GM10266 (cell line): ENCODE data around the gene MPP1.

Experiments
- DNase-seq: peaks from one replicate; pipeline ENCODE4 v3.0.0; 2012; ENCODE audit errors: extremely low spot score
- CTCF ChIP-seq: IDR thresholded peaks from 2 replicates; pipeline ENCODE4 v1.5.1; 2012; ENCODE audit warnings: mild to moderate bottlenecking, low read depth; ENCODE audit not compliant: control insufficient read depth, insufficient read depth; ENCODE audit errors: missing control alignments

The MPP1 gene

GRCh38 chrX:154812341-154813101 is 7.2 kb upstream of the MPP1 start:
- TF ChIP-seq CTCF, result no peak
- no peak for DNase-seq

GRCh38 chrX:154809939-154810665 is 4.8 kb upstream of the MPP1 start:
- DNase-seq, result no peak
- TF ChIP-seq CTCF, result no peak

GRCh38 chrX:154806837-154807501 is 1.7 kb upstream of the MPP1 start:
- TF ChIP-seq CTCF, result no peak
- no peak for DNase-seq

- TF ChIP-seq CTCF, result no peak
- no peak for DNase-seq
These were observed 409 bp upstream of the MPP1 start for GRCh38 chrX:154805696-154806091.

GRCh38 chrX:154804261-154804956 is 876 bp downstream of the MPP1 start:
- no peak for TF ChIP-seq CTCF
- no peak for DNase-seq

GRCh38 chrX:154802947-154803346 is 2.3 kb downstream of the MPP1 start:
- no peak for TF ChIP-seq CTCF
- DNase-seq, result no peak
